ENCODE measurements around the gene BMPR1B. TPM values are rescaled to one million over a fixed set of nuclear protein-coding genes. Genes with fewer than 3 reads are reported as not detected.
"Not testable (repeated sequence)": the region's sequence is repeated elsewhere in the genome, so short reads cannot be mapped to it uniquely, and the experiment has no call there.

Gene BMPR1B
- polyA plus RNA-seq, 1 donor: 1.2 TPM

DNA sequence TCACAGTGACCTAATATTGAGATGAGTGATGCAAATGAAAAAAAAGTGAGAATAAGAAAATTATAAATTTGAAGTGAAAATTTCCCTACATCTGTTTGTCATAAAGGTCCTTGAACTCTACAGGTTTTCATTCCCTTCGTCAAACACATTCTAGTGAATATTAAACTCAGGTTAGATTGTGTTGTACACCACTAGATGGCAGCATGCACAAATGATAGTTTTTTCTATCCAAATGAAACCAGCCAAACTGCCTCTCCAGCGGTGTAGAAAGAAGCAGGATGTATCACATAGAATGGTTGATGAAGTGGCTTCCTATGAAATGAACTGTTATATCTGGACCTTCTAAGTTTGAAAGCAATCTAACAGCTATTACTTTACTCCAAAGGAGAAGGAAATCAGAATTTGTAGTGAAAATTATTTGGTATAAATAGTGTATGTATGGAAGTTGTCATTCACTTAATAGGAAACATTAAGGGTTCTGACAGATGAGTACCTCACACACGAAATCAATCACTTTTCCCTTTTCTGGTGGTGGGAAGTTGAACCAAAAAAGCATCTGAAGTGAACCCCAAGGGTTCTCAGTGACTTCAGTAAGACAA is 408.3 kb downstream of the BMPR1B start:
- Histone ChIP-seq H3K9me3 (ENCODE audit: control insufficient read depth, low read depth, low read length) (no peaks in the 10 kb centered on the region), H3K36me3 (ENCODE audit: control insufficient read depth, insufficient read depth, low read length) (no peaks in the 10 kb centered on the region), H3K4me3 (ENCODE audit: low read length) (no peak overlapping the region), H3K27me3 (ENCODE audit: control insufficient read depth, insufficient read depth, low read length) (peaks cover 5% of the 10 kb centered on the region), H3K27ac (ENCODE audit: low read length) (no peak overlapping the region), H3K4me1 (ENCODE audit: control insufficient read depth, insufficient read depth, low read length) (no peaks in the 10 kb centered on the region)
- 7% methylated on average over 2 of the region's 3 CpGs for WGBS (ENCODE audit: insufficient coverage, low lambda C conversion rate)
- DNase-seq: peak; percentile 40 to 42

DNA sequence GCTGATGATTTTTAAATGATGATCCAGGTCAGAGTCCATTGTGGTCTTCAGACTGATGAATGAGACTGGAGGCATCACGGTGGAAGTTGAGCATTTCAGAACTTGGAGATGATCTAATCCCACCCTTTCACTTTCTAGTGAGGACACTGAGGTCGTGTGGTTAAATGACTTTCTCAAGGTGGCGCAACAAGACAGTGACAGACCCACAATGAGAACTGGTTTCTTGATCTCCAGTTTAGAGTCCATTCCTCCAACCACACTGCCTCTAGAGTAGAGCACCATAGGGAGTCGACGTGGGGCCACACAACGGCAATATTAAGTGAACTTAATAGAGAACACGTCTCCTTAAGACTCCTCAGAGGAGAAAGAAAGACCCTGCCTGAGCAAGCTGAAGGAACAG is 410.1 kb downstream of the BMPR1B start:
- no peak for DNase-seq
- Histone ChIP-seq H3K4me1 (ENCODE audit: control insufficient read depth, insufficient read depth, low read length) (no peaks in the 10 kb centered on the region), H3K4me3 (ENCODE audit: low read length) (no peak overlapping the region), H3K27ac (ENCODE audit: low read length) (no peak overlapping the region), H3K36me3 (ENCODE audit: control insufficient read depth, insufficient read depth, low read length) (no peaks in the 10 kb centered on the region), H3K27me3 (ENCODE audit: control insufficient read depth, insufficient read depth, low read length) (peaks cover 5% of the 10 kb centered on the region), H3K9me3 (ENCODE audit: control insufficient read depth, low read depth, low read length) (no peaks in the 10 kb centered on the region)
- no CpG with 5 or more reads among the region's 7 CpGs for WGBS (ENCODE audit: insufficient coverage, low lambda C conversion rate)

DNA sequence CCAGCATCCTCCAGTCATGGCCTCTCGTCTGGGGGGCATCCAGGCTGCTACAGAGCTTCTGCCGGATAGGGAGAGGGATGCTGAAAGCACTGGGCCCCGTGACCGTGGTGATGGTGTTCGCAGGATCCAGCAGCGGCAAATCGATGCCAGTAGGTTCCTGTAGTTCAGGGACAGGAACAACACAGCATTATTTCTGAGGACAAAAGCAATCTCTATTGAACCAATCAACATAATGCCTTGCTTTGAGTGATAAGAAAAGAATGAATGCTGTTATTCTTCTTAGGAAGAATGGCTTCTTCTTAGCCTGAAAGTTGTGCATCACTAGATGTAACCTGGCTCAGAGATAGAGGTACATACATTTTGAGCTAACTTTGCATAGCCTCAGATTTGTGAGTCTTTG is 412.4 kb downstream of the BMPR1B start:
- Histone ChIP-seq H3K4me3 (ENCODE audit: low read length) (no peak overlapping the region), H3K4me1 (ENCODE audit: control insufficient read depth, insufficient read depth, low read length) (no peaks in the 10 kb centered on the region), H3K36me3 (ENCODE audit: control insufficient read depth, insufficient read depth, low read length) (no peaks in the 10 kb centered on the region), H3K27me3 (ENCODE audit: control insufficient read depth, insufficient read depth, low read length) (no peaks in the 10 kb centered on the region), H3K9me3 (ENCODE audit: control insufficient read depth, low read depth, low read length) (no peaks in the 10 kb centered on the region), H3K27ac (ENCODE audit: low read length) (no peak overlapping the region)
- no peak for DNase-seq
- WGBS (ENCODE audit: insufficient coverage, low lambda C conversion rate): no CpG with 5 or more reads among the region's 7 CpGs

DNA sequence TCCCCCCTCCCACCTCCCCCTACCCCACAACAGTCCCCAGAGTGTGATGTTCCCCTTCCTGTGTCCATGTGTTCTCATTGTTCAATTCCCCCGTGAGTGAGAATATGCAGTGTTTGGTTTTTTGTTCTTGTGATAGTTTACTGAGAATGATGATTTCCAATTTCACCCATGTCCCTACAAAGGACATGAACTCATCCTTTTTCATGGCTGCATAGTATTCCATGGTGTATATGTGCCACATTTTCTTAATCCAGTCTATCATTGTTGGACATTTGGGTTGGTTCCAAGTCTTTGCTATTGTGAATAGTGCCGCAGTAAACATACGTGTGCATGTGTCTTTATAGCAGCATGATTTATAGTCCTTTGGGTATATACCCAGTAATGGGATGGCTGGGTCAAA is 413.6 kb downstream of the BMPR1B start:
- not testable (repeated sequence) for H3K27ac ChIP-seq (ENCODE audit: low read length); H3K9me3 ChIP-seq (ENCODE audit: control insufficient read depth, low read depth, low read length); H3K36me3 ChIP-seq (ENCODE audit: control insufficient read depth, insufficient read depth, low read length); H3K4me1 ChIP-seq (ENCODE audit: control insufficient read depth, insufficient read depth, low read length); H3K4me3 ChIP-seq (ENCODE audit: low read length); DNase-seq; H3K27me3 ChIP-seq (ENCODE audit: control insufficient read depth, insufficient read depth, low read length)
- no CpG with 5 or more reads among the region's 3 CpGs for WGBS (ENCODE audit: insufficient coverage, low lambda C conversion rate)

DNA sequence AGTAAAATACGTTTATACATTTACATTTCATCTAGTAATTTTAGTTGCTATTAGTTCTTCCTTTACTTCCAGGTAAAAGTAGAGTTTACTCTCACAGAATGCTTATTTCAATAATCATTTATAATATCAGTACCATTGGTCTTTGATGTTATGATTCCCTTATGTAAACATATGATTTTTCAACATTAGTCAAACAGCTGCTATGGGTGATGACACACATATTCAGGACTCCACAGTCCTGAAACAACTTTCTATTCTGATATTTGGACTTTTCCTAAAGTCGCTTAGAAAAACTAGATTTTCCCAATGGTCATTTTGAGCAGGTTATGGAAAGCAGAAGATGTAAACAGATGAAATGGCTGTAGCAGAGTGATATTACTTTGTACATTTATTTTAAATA is 421.2 kb downstream of the BMPR1B start:
- Histone ChIP-seq H3K9me3 (ENCODE audit: control insufficient read depth, low read depth, low read length) (peaks cover 6% of the 10 kb centered on the region), H3K36me3 (ENCODE audit: control insufficient read depth, insufficient read depth, low read length) (no peaks in the 10 kb centered on the region), H3K4me1 (ENCODE audit: control insufficient read depth, insufficient read depth, low read length) (no peaks in the 10 kb centered on the region), H3K4me3 (ENCODE audit: low read length) (no peak overlapping the region), H3K27ac (ENCODE audit: low read length) (no peak overlapping the region), H3K27me3 (ENCODE audit: control insufficient read depth, insufficient read depth, low read length) (peaks cover 2% of the 10 kb centered on the region)
- no peak for DNase-seq
- WGBS (ENCODE audit: insufficient coverage, low lambda C conversion rate): 94% methylated on average over 2 of the region's 2 CpGs

DNA sequence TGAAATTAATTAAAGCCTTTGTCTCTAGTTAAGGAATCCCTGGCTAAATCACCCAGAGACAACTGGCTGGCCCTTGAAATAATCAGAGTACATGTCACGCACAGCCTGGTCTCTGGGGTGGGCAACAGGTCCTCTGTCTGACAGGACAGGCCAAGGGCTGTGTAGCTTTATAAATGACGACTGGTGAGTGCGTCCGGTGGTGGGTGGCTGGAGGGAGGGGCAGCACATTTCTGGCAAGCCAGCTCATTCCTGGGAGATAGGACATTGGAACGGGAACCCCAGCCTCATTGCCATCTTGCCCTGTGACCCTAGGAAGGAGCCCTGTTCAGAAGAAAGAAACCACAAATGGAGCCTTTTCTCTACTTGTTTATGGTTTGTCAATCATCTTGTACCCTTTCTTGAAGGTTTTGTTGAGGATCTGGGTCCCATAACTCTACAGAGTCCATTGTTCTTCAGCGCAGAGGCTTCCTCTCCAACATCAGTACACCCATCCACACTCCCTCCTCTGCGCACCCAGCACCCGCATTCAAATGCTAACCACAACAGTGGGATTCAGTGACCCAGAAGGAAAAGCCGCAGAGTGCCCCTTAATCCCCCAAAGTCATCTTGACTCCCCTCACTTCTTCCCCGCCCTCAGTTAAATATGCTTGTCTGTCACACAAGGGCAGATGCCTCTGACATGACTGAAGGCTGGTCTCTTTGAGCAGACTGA is 422.9 kb downstream of the BMPR1B start:
- no peak for DNase-seq
- Histone ChIP-seq H3K4me3 (ENCODE audit: low read length) (no peak overlapping the region), H3K36me3 (ENCODE audit: control insufficient read depth, insufficient read depth, low read length) (no peaks in the 10 kb centered on the region), H3K27me3 (ENCODE audit: control insufficient read depth, insufficient read depth, low read length) (peaks cover 2% of the 10 kb centered on the region), H3K9me3 (ENCODE audit: control insufficient read depth, low read depth, low read length) (peaks cover 6% of the 10 kb centered on the region), H3K27ac (ENCODE audit: low read length) (no peak overlapping the region), H3K4me1 (ENCODE audit: control insufficient read depth, insufficient read depth, low read length) (no peaks in the 10 kb centered on the region)
- no CpG with 5 or more reads among the region's 10 CpGs for WGBS (ENCODE audit: insufficient coverage, low lambda C conversion rate)

DNA sequence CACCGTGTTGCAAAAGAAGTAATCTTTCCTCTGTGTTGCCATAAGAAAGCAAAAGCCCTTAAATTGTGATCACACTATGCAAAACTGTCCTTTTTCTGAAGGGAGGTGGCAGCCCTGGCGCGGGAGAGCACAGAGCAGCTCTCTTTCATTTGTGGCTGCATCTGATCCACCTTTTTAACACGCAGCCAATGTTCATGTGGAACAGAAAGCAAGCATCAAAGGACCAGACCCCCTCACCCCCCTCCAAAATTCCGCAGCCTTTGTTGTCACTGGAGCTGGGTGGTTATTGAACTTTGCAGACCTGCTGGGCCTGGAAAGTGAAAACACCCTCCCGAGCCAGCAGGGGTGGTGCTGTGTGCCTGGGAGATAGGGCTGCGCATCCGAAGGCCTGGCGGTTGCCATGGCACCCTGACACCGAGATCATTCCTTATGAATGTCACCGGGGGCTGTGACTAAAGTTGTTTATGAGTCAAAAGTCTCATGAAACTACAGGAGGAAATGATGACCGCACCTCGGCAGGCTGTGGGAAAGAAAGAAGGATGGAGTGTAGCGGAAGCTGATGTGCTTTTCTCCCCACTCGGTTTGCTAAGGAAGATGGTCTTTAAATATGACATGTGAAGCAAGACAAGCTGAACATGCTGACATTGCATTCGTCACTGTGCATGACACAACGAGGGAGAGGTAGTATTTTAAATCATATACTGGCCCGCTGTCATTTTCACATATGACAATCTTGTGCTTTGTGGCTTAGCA is 423.7 kb downstream of the BMPR1B start:
- H3K4me1 ChIP-seq (ENCODE audit: control insufficient read depth, insufficient read depth, low read length): no peaks in the 10 kb centered on the region
- H3K9me3 ChIP-seq (ENCODE audit: control insufficient read depth, low read depth, low read length): peaks cover 6% of the 10 kb centered on the region
- peaks cover 2% of the 10 kb centered on the region for H3K27me3 ChIP-seq (ENCODE audit: control insufficient read depth, insufficient read depth, low read length)
- H3K27ac ChIP-seq (ENCODE audit: low read length): no peak overlapping the region
- H3K4me3 ChIP-seq (ENCODE audit: low read length): no peak overlapping the region
- DNase-seq: no peak
- 100% methylated on average over 3 of the region's 18 CpGs for whole genome bisulfite sequencing (ENCODE audit: insufficient coverage, low lambda C conversion rate)
- H3K36me3 ChIP-seq (ENCODE audit: control insufficient read depth, insufficient read depth, low read length): no peaks in the 10 kb centered on the region

DNA sequence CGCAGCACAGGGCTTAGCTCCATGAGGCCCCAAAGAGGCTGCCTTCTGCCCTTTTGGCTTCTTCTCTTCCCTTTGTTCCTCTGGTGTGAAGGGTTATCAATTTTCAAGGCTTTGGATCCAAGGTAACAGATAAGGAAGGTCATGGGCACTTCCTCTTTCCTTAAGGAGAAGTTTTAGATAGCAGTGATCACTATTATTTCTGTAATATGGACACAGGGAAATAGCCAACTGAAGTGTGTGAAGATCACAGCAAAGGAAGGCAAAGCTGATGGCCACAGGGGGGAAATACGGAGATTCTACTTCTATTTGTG is 424.2 kb downstream of the BMPR1B start:
- WGBS (ENCODE audit: insufficient coverage, low lambda C conversion rate): no CpG with 5 or more reads among the region's 2 CpGs
- H3K36me3 ChIP-seq (ENCODE audit: control insufficient read depth, insufficient read depth, low read length): no peaks in the 10 kb centered on the region

DNA sequence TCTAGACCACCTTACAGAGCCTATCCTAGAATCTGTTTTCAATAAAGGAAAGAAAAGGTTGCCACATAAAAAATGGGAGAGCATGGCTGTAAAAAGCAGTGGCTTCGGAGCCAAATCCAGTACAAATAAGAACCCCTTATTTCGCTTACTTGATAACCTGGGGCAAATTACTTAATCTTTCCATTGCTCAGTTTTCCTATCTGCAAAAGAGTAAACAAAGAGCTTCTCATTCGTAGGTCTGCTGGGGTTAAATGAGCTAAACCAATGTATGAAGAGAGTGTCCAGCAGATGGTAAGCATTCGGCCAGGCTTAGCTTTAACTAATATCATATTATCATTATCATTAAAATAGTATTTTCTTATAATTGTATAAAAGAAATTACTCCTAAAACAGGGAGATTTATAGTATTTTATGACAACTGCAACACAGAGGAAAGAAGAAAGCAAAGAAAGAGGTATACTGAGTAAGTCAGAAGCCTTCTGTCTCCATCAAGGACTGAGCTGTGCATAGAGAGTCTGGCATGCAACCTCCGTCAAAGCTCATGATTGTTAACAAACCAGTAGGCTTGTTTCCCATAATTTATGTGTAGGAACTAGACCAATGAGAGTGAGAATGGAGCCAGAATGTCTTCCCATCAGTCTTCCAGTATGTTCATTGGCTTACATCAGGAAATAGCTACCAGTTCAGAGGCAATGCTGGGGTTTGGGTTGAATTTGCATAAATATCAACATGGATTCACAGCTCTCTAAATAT is 426.1 kb downstream of the BMPR1B start:
- H3K27ac ChIP-seq (ENCODE audit: low read length): no peak overlapping the region
- no peak overlapping the region for H3K4me3 ChIP-seq (ENCODE audit: low read length)
- peaks cover 2% of the 10 kb centered on the region for H3K27me3 ChIP-seq (ENCODE audit: control insufficient read depth, insufficient read depth, low read length)
- H3K4me1 ChIP-seq (ENCODE audit: control insufficient read depth, insufficient read depth, low read length): no peaks in the 10 kb centered on the region
- no peaks in the 10 kb centered on the region for H3K36me3 ChIP-seq (ENCODE audit: control insufficient read depth, insufficient read depth, low read length)
- H3K9me3 ChIP-seq (ENCODE audit: control insufficient read depth, low read depth, low read length): no peaks in the 10 kb centered on the region
- DNase-seq: no peak
- 20% methylated on average over 1 of the region's 5 CpGs for WGBS (ENCODE audit: insufficient coverage, low lambda C conversion rate)

More for the DNA sequence above, 424.2 kb downstream of the BMPR1B start:
- no peaks in the 10 kb centered on the region for H3K4me1 ChIP-seq (ENCODE audit: control insufficient read depth, insufficient read depth, low read length)
- peaks cover 2% of the 10 kb centered on the region for H3K27me3 ChIP-seq (ENCODE audit: control insufficient read depth, insufficient read depth, low read length)
- no peak overlapping the region for H3K4me3 ChIP-seq (ENCODE audit: low read length)
- no peak for DNase-seq
- peaks cover 4% of the 10 kb centered on the region for H3K9me3 ChIP-seq (ENCODE audit: control insufficient read depth, low read depth, low read length)
- no peak overlapping the region for H3K27ac ChIP-seq (ENCODE audit: low read length)

DNA sequence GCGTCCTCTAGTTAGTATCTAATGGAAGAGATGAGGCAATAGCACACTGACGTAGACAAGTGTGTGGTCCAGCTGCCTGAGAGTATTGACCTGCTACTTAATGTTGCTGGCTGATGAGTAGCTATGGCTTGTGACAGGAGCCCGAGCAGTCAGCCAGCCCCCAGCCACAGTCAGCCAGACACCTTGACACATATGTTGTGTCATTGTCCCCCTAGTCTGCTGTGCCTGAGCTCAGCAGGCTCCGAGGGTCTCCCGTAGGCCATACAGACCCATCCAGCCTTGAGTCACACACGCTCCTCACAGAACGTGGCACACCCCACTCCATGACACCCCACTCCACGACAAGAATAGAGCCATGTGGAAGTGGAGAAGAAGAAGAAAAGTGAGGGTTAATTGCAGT is 428.9 kb downstream of the BMPR1B start:
- H3K9me3 ChIP-seq (ENCODE audit: control insufficient read depth, low read depth, low read length): no peaks in the 10 kb centered on the region
- no peaks in the 10 kb centered on the region for H3K4me1 ChIP-seq (ENCODE audit: control insufficient read depth, insufficient read depth, low read length)
- no peak overlapping the region for H3K4me3 ChIP-seq (ENCODE audit: low read length)
- no peaks in the 10 kb centered on the region for H3K36me3 ChIP-seq (ENCODE audit: control insufficient read depth, insufficient read depth, low read length)
- H3K27me3 ChIP-seq (ENCODE audit: control insufficient read depth, insufficient read depth, low read length): peaks cover 2% of the 10 kb centered on the region
- WGBS (ENCODE audit: insufficient coverage, low lambda C conversion rate): no CpG with 5 or more reads among the region's 8 CpGs
- no peak for DNase-seq
- no peak overlapping the region for H3K27ac ChIP-seq (ENCODE audit: low read length)
